Thoracic aorta (tissue), 2 donors: ENCODE data around the gene TSLP. TPM values are rescaled to one million over a fixed set of nuclear protein-coding genes. Genes with fewer than 3 reads are reported as not detected.
A peak's percentile ranks its signal among the peaks of the same experiment; 100 is the strongest.

Experiments used
- ATAC-seq: fragments of 150-250 bp; one replicate; pipeline ENCODE4 v1.8.0; 2017; ENCODE audit warnings: low read depth; ENCODE audit not compliant: insufficient number of reproducible peaks, low FRiP score
- DNase-seq: peaks from one replicate; pipeline ENCODE4 v3.0.0-alpha.2; 2020; ENCODE audit warnings: low spot score
- H3K27ac ChIP-seq, 2 donors: fragments of 200-600 bp; sonication (generic); 1 replicate in 1 of 2; 2 replicates in 1 of 2; pipeline ENCODE4 v1.5.1; 2016; ENCODE audit warnings: mild to moderate bottlenecking in 2 of 2, moderate library complexity in 2 of 2
- H3K27me3 ChIP-seq: fragments of 200-600 bp; sonication (generic); replicated peaks from 2 replicates; pipeline ENCODE4 v1.6.0; 2016; ENCODE audit warnings: mild to moderate bottlenecking; ENCODE audit not compliant: insufficient read depth
- H3K36me3 ChIP-seq: fragments of 200-600 bp; sonication (generic); one replicate; pipeline ENCODE4 v1.5.1; 2016
- H3K4me1 ChIP-seq, 2 donors: fragments of 200-600 bp; sonication (generic); 1 replicate in 1 of 2; 2 replicates in 1 of 2; pipeline versions ENCODE4 v1.5.1 to v1.6.0; 2016; ENCODE audit warnings: low read depth in 2 of 2, mild to moderate bottlenecking in 1 of 2; ENCODE audit not compliant: control insufficient read depth in 1 of 2
- H3K4me3 ChIP-seq: fragments of 200-600 bp; sonication (generic); 2 replicates; pipeline ENCODE4 v1.5.1; 2016; ENCODE audit warnings: mild to moderate bottlenecking
- H3K9me3 ChIP-seq: fragments of 200-600 bp; sonication (generic); 2 replicates; pipeline ENCODE4 v1.5.1; 2016
- total RNA-seq, 2 donors: library from RNA; depleted of rRNA; stranded (reverse); fragments of >200 nt; gene quantifications; one replicate each; pipeline versions ENCODE4 v1.1.0 to v1.2.3, GENCODE V29; 2016
- TF ChIP-seq, protein P1 (sequence below): fragments of 200-600 bp; sonication (generic); IDR thresholded peaks from one replicate; pipeline ENCODE4 v1.5.1; 2019; ENCODE audit warnings: antibody characterized with exemption

The TSLP gene
- total RNA-seq, 2 donors from 2014 or later: 0.28 TPM; not detected in 1

DNA sequence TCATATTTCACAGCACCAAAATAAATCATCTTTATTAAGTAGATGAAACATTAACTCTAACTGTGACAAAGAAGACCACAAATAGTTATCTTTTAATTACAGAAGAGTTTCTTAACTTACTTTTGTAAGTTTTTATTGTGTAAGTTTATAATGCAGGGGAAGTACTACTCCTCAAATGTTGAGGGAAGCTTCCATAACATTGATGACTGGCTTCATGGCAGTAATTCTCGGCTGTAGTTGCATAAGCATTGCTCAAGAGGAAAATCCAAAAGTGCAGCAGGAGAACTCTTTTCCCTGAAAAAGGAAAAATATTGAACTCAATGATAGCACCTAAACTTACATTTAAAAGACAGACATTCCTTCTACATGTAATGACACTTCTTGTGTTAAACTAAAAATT is 4.6 kb downstream of the TSLP start:
- H3K9me3 ChIP-seq: no peaks in the 10 kb centered on the region
- H3K27ac ChIP-seq: no peak overlapping the region
- ATAC-seq (no peak), DNase-seq (no peak)
- H3K27me3 ChIP-seq: no peaks in the 10 kb centered on the region
- TF ChIP-seq, protein P1, sequence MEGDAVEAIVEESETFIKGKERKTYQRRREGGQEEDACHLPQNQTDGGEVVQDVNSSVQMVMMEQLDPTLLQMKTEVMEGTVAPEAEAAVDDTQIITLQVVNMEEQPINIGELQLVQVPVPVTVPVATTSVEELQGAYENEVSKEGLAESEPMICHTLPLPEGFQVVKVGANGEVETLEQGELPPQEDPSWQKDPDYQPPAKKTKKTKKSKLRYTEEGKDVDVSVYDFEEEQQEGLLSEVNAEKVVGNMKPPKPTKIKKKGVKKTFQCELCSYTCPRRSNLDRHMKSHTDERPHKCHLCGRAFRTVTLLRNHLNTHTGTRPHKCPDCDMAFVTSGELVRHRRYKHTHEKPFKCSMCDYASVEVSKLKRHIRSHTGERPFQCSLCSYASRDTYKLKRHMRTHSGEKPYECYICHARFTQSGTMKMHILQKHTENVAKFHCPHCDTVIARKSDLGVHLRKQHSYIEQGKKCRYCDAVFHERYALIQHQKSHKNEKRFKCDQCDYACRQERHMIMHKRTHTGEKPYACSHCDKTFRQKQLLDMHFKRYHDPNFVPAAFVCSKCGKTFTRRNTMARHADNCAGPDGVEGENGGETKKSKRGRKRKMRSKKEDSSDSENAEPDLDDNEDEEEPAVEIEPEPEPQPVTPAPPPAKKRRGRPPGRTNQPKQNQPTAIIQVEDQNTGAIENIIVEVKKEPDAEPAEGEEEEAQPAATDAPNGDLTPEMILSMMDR: no peak
- no peak overlapping the region for H3K4me3 ChIP-seq
- H3K4me1 ChIP-seq: peaks cover 4 to 25% of the 10 kb centered on the region in 2 donors
- no peaks in the 10 kb centered on the region for H3K36me3 ChIP-seq

DNA sequence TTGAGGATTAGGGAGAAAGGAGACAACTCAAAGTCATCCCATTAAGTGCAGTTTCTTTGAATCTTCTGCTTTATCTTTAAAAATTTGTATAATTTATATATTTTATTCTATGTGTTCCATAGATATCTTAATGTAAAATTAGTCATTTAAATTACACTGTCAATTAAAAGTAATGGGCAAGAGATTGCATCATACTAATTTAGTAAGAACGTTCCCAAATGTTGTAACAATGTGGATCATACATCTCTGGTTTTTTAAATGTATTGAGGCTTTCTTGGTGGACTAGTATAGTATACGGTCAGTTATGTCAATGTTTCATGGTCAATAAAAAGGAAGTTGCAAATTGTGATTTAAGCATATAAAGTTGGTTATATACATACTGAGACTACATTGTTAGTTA is 6.2 kb downstream of the TSLP start:
- DNase-seq: no peak
- ATAC-seq: no peak
- no peaks in the 10 kb centered on the region for H3K9me3 ChIP-seq
- peaks cover 4 to 23% of the 10 kb centered on the region in 2 donors for H3K4me1 ChIP-seq
- H3K27me3 ChIP-seq: no peaks in the 10 kb centered on the region
- no peak overlapping the region for H3K4me3 ChIP-seq
- TF ChIP-seq, protein P1: no peak
- no peak overlapping the region for H3K27ac ChIP-seq
- no peaks in the 10 kb centered on the region for H3K36me3 ChIP-seq

DNA sequence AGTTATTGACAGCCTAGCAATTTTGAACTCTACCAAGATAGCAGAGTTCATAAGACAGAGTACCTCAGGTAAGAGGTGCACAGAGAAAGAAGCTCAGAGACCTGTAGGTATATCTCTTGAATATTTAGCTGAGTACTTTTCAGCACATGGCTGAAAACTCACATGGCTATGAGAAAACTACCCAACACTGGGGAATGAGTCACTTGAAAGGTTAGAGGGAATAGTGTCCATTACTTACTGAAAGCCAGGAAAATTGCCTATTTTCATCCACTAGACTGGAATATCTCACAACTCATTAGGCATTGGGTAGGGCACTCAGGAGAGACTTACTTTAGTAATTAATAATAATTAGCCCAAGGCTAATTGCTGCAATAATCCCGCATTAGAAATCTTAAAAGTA is 8.3 kb downstream of the TSLP start:
- Histone ChIP-seq H3K27me3 (no peaks in the 10 kb centered on the region), H3K27ac (no peak overlapping the region), H3K36me3 (no peaks in the 10 kb centered on the region), H3K9me3 (no peaks in the 10 kb centered on the region), H3K4me3 (no peak overlapping the region), H3K4me1 (peaks cover 0 to 7% of the 10 kb centered on the region in 2 donors)
- DNase-seq (no peak), ATAC-seq (no peak)
- TF ChIP-seq, protein P1: no peak

DNA sequence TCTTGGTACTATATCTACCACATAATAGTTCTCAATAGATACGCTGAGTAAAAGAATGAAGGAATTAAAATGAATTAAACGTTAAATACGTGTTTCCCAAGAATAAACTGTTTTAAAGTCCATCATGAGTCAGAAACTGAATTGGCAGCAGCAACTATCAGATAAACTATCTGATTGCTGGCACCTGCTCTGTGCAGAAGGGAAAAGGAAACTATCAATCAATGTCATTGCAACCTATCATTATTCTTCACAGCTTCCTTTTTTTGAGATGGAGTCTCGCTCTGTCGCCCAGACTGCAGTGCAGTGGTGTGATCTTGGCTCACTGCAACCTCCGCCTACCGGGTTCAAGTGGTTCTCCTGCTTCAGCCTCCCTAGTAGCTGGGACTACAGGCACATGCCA is 11.8 kb downstream of the TSLP start:
- H3K4me3 ChIP-seq: no peak overlapping the region
- DNase-seq (no peak), ATAC-seq (no peak)
- TF ChIP-seq, protein P1: no peak
- H3K36me3 ChIP-seq: no peaks in the 10 kb centered on the region
- H3K9me3 ChIP-seq: no peaks in the 10 kb centered on the region
- no peak overlapping the region for H3K27ac ChIP-seq
- H3K4me1 ChIP-seq: no peaks in the 10 kb centered on the region
- no peaks in the 10 kb centered on the region for H3K27me3 ChIP-seq

DNA sequence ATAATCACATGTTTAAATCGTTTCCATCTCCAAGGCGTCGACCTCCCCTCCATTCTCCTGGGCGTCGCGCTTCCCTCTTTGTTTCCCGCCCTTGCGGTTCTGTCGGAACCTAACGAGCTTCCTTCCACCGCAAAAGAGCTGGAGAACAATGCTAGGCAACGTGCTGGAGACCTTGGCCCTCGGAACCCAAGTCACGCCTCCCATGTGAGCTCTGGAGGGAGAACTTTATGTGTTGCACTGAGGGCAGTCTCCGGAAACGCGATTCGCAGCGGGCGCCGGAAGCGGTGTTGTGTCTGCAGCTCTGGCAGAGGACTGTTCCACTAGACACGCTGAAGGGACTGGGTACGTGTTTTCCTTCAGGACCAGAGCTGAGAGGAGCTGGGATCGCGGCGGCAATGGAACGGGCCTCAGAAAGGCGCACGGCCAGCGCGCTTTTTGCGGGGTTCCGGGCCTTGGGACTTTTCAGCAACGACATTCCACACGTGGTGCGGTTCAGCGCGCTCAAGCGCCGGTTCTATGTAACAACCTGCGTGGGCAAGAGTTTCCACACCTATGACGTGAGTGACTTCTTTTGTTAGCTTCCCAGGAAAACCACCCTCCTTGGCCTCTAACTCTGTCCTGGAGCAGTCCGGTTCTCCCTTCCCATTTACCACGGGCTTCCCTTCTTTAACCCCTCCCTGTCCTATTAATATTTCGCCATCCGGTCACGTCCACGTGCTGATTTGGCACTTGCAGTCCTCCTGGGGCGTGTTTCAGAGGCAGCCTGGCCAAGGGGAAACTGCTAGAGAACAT is 20.7 kb downstream of the TSLP start, which contains the start of gene WDR36:
WDR36 (plus strand) TSS at position 287 of the 792 bp plus-strand sequence; CDS start at position 396, 109 bp downstream.
- no peaks in the 10 kb centered on the region for H3K9me3 ChIP-seq
- peak within 1 kb of the TSS; percentile 79 for H3K4me3 ChIP-seq
- TF ChIP-seq, protein P1: no peak
- no peaks in the 10 kb centered on the region for H3K36me3 ChIP-seq
- no peaks in the 10 kb centered on the region for H3K27me3 ChIP-seq
- peaks cover 16 to 22% of the 10 kb centered on the region in 2 donors for H3K4me1 ChIP-seq
- H3K27ac ChIP-seq: peak within 1 kb of the TSS; percentile 53 to 70
- ATAC-seq (peak; percentile 96), DNase-seq (peak; percentile 62)
